Caco-2 (cell line): ENCODE results near the gene POM121C. TPM values are rescaled to one million over a fixed set of nuclear protein-coding genes. Genes with fewer than 3 reads are reported as not detected.
"Not testable (repeated sequence)": the region's sequence is repeated elsewhere in the genome, so short reads cannot be mapped to it uniquely, and the experiment has no call there.

Experiments used
- BruUV-seq: library from RNA; stranded (reverse); fragments of 400-500 nt; replicated peaks from 2 replicates; lab custom pipeline; 2021; lab: Mats Ljungman, UMichigan
- CTCF ChIA-PET: fragments of 300-600 bp; sonication (Branson Sonifier 250); formaldehyde crosslinking; loops from one replicate; lab custom pipeline; 2022; ENCODE audit warnings: antibody characterized with exemption; lab: Charles Lee
- POLR2A ChIA-PET: fragments of 300-600 bp; sonication (Branson Sonifier 250); formaldehyde crosslinking; loops from one replicate; lab custom pipeline; 2022; ENCODE audit warnings: antibody characterized with exemption; lab: Charles Lee
- DNase-seq, 2 experiments: peaks; one replicate each; pipeline versions ENCODE4 v3.0.0 to v3.0.0-alpha.2; 2020 to 2022
- H3K27me3 ChIP-seq: replicated peaks from 2 replicates; pipeline ENCODE4 v1.6.0; 2011; ENCODE audit warnings: low read length; ENCODE audit not compliant: control insufficient read depth, insufficient read depth
- H3K36me3 ChIP-seq: 2 replicates; pipeline ENCODE4 v1.5.1; 2011; ENCODE audit warnings: low read length; ENCODE audit not compliant: control insufficient read depth, insufficient read depth
- H3K4me1 ChIP-seq: fragments of 250-450 bp; sonication (Bioruptor Pico); 2 replicates; pipeline ENCODE4 v1.5.1; 2020; ENCODE audit warnings: mild to moderate bottlenecking
- H3K4me3 ChIP-seq: 2 replicates; pipeline ENCODE4 v1.5.1; 2011; ENCODE audit warnings: low read depth, mild to moderate bottlenecking, control low read depth, low read length
- H3K9me3 ChIP-seq: fragments of 250-450 bp; sonication (Bioruptor Pico); 2 replicates; pipeline ENCODE4 v1.5.1; 2020; ENCODE audit warnings: mild to moderate bottlenecking, moderate library complexity
- H3K27ac Mint-ChIP-seq: one replicate; pipeline ENCODE4 v1.8.0; 2022; ENCODE audit warnings: mixed read lengths; ENCODE audit not compliant: unreplicated experiment
- H3K27me3 Mint-ChIP-seq: one replicate; pipeline ENCODE4 v1.8.0; 2022; ENCODE audit warnings: mixed read lengths; ENCODE audit not compliant: insufficient read depth, unreplicated experiment
- H3K36me3 Mint-ChIP-seq: one replicate; pipeline ENCODE4 v1.8.0; 2022; ENCODE audit warnings: mild to moderate bottlenecking, mixed read lengths; ENCODE audit not compliant: insufficient read depth, unreplicated experiment
- H3K4me1 Mint-ChIP-seq: one replicate; pipeline ENCODE4 v1.8.0; 2022; ENCODE audit warnings: low read depth, mixed read lengths; ENCODE audit not compliant: unreplicated experiment
- H3K4me3 Mint-ChIP-seq: one replicate; pipeline ENCODE4 v1.8.0; 2022; ENCODE audit warnings: mild to moderate bottlenecking, moderate library complexity, mixed read lengths; ENCODE audit not compliant: unreplicated experiment
- H3K9me3 Mint-ChIP-seq: one replicate; pipeline ENCODE4 v1.8.0; 2022; ENCODE audit warnings: mixed read lengths; ENCODE audit not compliant: unreplicated experiment
- intact Hi-C: fragments of 100-400 bp; cut with micrococcal nuclease; formaldehyde crosslinking; loops from one replicate; pipeline ENCODE4 v1.10.0; 2022; ENCODE audit not compliant: unreplicated experiment
- total RNA-seq: library from RNA; stranded (reverse); gene quantifications from 2 replicates; pipeline ENCODE4 v1.2.3, GENCODE V29; 2022

POM121C gene
- total RNA-seq, 1 experiment from 2014 or later, result 68.9 TPM

- H3K4me3 Mint-ChIP-seq, DNase-seq, H3K9me3 Mint-ChIP-seq, intact Hi-C loops, BruUV-seq, H3K36me3 ChIP-seq, H3K27me3 ChIP-seq, H3K9me3 ChIP-seq, H3K27me3 Mint-ChIP-seq, H3K4me3 ChIP-seq, H3K27ac Mint-ChIP-seq, CTCF ChIA-PET, POLR2A ChIA-PET, H3K4me1 Mint-ChIP-seq, H3K4me1 ChIP-seq, H3K36me3 Mint-ChIP-seq: not testable (repeated sequence)
These were observed 90.8 kb downstream of the POM121C start, which contains the start of gene TRIM73 for GRCh38 chr7:75395329-75395728. Gene TRIM73, plus strand, starts transcription at chr7:75395629. Its CDS starts 3,305 bp downstream, at chr7:75398934.

- H3K27me3 ChIP-seq, H3K4me1 Mint-ChIP-seq, H3K4me1 ChIP-seq, POLR2A ChIA-PET, H3K9me3 Mint-ChIP-seq, intact Hi-C loops, DNase-seq, H3K36me3 ChIP-seq, H3K27me3 Mint-ChIP-seq, H3K9me3 ChIP-seq, H3K4me3 Mint-ChIP-seq, CTCF ChIA-PET, H3K4me3 ChIP-seq, H3K36me3 Mint-ChIP-seq, BruUV-seq, H3K27ac Mint-ChIP-seq: not testable (repeated sequence)
These were observed 92.9 kb downstream of the POM121C start for GRCh38 chr7:75393194-75393593.

- POLR2A ChIA-PET, BruUV-seq, H3K4me3 Mint-ChIP-seq, H3K27me3 Mint-ChIP-seq, H3K4me1 Mint-ChIP-seq, H3K27me3 ChIP-seq, H3K9me3 ChIP-seq, H3K27ac Mint-ChIP-seq, CTCF ChIA-PET, H3K4me1 ChIP-seq, H3K4me3 ChIP-seq, DNase-seq, H3K9me3 Mint-ChIP-seq, intact Hi-C loops, H3K36me3 ChIP-seq, H3K36me3 Mint-ChIP-seq: not testable (repeated sequence)
These were observed 111.4 kb downstream of the POM121C start for GRCh38 chr7:75374519-75375317.

- H3K36me3 ChIP-seq, H3K36me3 Mint-ChIP-seq, H3K4me3 Mint-ChIP-seq, DNase-seq, intact Hi-C loops, CTCF ChIA-PET, H3K4me3 ChIP-seq, H3K9me3 ChIP-seq, H3K27ac Mint-ChIP-seq, H3K9me3 Mint-ChIP-seq, H3K27me3 Mint-ChIP-seq, POLR2A ChIA-PET, H3K27me3 ChIP-seq, H3K4me1 ChIP-seq, H3K4me1 Mint-ChIP-seq, BruUV-seq: not testable (repeated sequence)
These were observed 112.0 kb downstream of the POM121C start for GRCh38 chr7:75374144-75374518.

- H3K27ac Mint-ChIP-seq, POLR2A ChIA-PET, H3K27me3 ChIP-seq, H3K4me1 Mint-ChIP-seq, H3K36me3 Mint-ChIP-seq, H3K4me3 Mint-ChIP-seq, BruUV-seq, DNase-seq, CTCF ChIA-PET, H3K9me3 Mint-ChIP-seq, H3K4me1 ChIP-seq, H3K36me3 ChIP-seq, H3K27me3 Mint-ChIP-seq, H3K4me3 ChIP-seq, intact Hi-C loops, H3K9me3 ChIP-seq: not testable (repeated sequence)
These were observed 118.8 kb downstream of the POM121C start for GRCh38 chr7:75367313-75367712.

Other genes starting within 250 kb of the POM121C start
- 0.82 and 0.86 TPM in 2 replicates for gene TRIM73, start 90.7 kb downstream of the POM121C start, total RNA-seq
- not detected in 2 replicates for gene SPDYE5, start 6.0 kb upstream of the POM121C start, total RNA-seq